Measurements from ENCODE around the gene ALOX12B. TPM values are rescaled to one million over a fixed set of nuclear protein-coding genes. Genes with fewer than 3 reads are reported as not detected.

The ALOX12B gene
- 1.3 to 2.1 TPM (median 1.6 TPM) in 5 replicates for total RNA-seq (2022; extraction: Qiagen RNA extraction)

GRCh38 chr17:8087075-8087951 lies at the start of gene ALOX12B:
ALOX12B (minus strand) TSS chr17:8087716; CDS start chr17:8087442, 274 bp downstream.

GRCh38 chr17:8123695-8124349 lies 36.3 kb upstream of the ALOX12B start, which contains the start of gene HES7:
HES7 (minus strand) TSS chr17:8124106; CDS start chr17:8124084, 22 bp downstream.

GRCh38 chr17:8117980-8118768 lies 30.7 kb upstream of the ALOX12B start, which contains the start of gene ALOXE3:
ALOXE3 (minus strand) TSS chr17:8118514; CDS start chr17:8117990, 524 bp downstream.

GRCh38 chr17:8038954-8039610 lies 48.4 kb downstream of the ALOX12B start, which contains the start of gene ALOX15B:
ALOX15B (plus strand) TSS chr17:8039059; CDS start chr17:8039156, 97 bp downstream.

Other genes with a start within 250 kb of the ALOX12B start
- gene TMEM88, start 232.7 kb downstream of the ALOX12B start, total RNA-seq (2022; extraction: Qiagen RNA extraction) = 0.27 to 1.9 TPM (median 0.92 TPM) in 5 replicates
- gene NAA38, start 230.2 kb downstream of the ALOX12B start, total RNA-seq (2022; extraction: Qiagen RNA extraction) = 178 to 250 TPM (median 228 TPM) in 5 replicates
- 20.3 to 23.4 TPM (median 21.5 TPM) in 5 replicates for gene CYB5D1, start 229.7 kb downstream of the ALOX12B start, total RNA-seq (2022; extraction: Qiagen RNA extraction)
- 58.9 to 70.4 TPM (median 63.8 TPM) in 5 replicates for gene CHD3, start 198.9 kb downstream of the ALOX12B start, total RNA-seq (2022; extraction: Qiagen RNA extraction)
- gene RNF227, start 171.4 kb downstream of the ALOX12B start, total RNA-seq (2022; extraction: Qiagen RNA extraction) = 1.2 to 1.9 TPM (median 1.5 TPM) in 5 replicates
- gene KCNAB3, start 157.9 kb downstream of the ALOX12B start, total RNA-seq (2022; extraction: Qiagen RNA extraction) = 1.7 to 3.1 TPM (median 2.6 TPM) in 5 replicates
- gene TRAPPC1, start 155.8 kb downstream of the ALOX12B start, total RNA-seq (2022; extraction: Qiagen RNA extraction) = 298 to 343 TPM (median 309 TPM) in 5 replicates
- gene CNTROB, start 155.5 kb downstream of the ALOX12B start, total RNA-seq (2022; extraction: Qiagen RNA extraction) = 32.1 to 47.2 TPM (median 42.7 TPM) in 5 replicates
- 0.07 to 0.40 TPM (median 0.11 TPM) in 4 of 5 replicates, not detected in the other for gene GUCY2D, start 85.1 kb downstream of the ALOX12B start, total RNA-seq (2022; extraction: Qiagen RNA extraction)
- gene ALOX15B, start 48.7 kb downstream of the ALOX12B start, total RNA-seq (2022; extraction: Qiagen RNA extraction) = 0.03 to 0.05 TPM (median 0.04 TPM) in 3 of 5 replicates, not detected in the others
- 5.8 to 9.3 TPM (median 8.0 TPM) in 5 replicates for gene ALOXE3, start 30.8 kb upstream of the ALOX12B start, total RNA-seq (2022; extraction: Qiagen RNA extraction)
- gene HES7, start 36.4 kb upstream of the ALOX12B start, total RNA-seq (2022; extraction: Qiagen RNA extraction) = 1.6 to 3.7 TPM (median 3.1 TPM) in 5 replicates
- 19.4 to 22.8 TPM (median 21.1 TPM) in 5 replicates for gene PER1, start 64.7 kb upstream of the ALOX12B start, total RNA-seq (2022; extraction: Qiagen RNA extraction)
- gene VAMP2, start 75.2 kb upstream of the ALOX12B start, total RNA-seq (2022; extraction: Qiagen RNA extraction) = 20.8 to 30.3 TPM (median 26.2 TPM) in 5 replicates
- 18.9 to 23.4 TPM (median 20.9 TPM) in 5 replicates for gene TMEM107, start 88.7 kb upstream of the ALOX12B start, total RNA-seq (2022; extraction: Qiagen RNA extraction)
- 5.4 to 9.0 TPM (median 8.1 TPM) in 5 replicates for gene BORCS6, start 102.5 kb upstream of the ALOX12B start, total RNA-seq (2022; extraction: Qiagen RNA extraction)
- gene AURKB, start 122.9 kb upstream of the ALOX12B start, total RNA-seq (2022; extraction: Qiagen RNA extraction) = 156 to 178 TPM (median 158 TPM) in 5 replicates
- 11.3 to 21.2 TPM (median 17.1 TPM) in 5 replicates for gene CTC1, start 160.3 kb upstream of the ALOX12B start, total RNA-seq (2022; extraction: Qiagen RNA extraction)
- gene PFAS, start 161.6 kb upstream of the ALOX12B start, total RNA-seq (2022; extraction: Qiagen RNA extraction) = 47.8 to 55.0 TPM (median 53.4 TPM) in 5 replicates
- gene RANGRF, start 201.0 kb upstream of the ALOX12B start, total RNA-seq (2022; extraction: Qiagen RNA extraction) = 36.6 to 48.2 TPM (median 47.6 TPM) in 5 replicates
- 5.9 to 9.1 TPM (median 7.4 TPM) in 5 replicates for gene SLC25A35, start 207.7 kb upstream of the ALOX12B start, total RNA-seq (2022; extraction: Qiagen RNA extraction)
- 0.03 TPM in 1 of 5 replicates, not detected in the others for gene ARHGEF15, start 222.5 kb upstream of the ALOX12B start, total RNA-seq (2022; extraction: Qiagen RNA extraction)

All from A549 treated with CORT108297 at 1 μM for 4 hours (cell line).